H9 (cell line): Measurements from ENCODE around the gene PLAU. TPM values are rescaled to one million over a fixed set of nuclear protein-coding genes. Genes with fewer than 3 reads are reported as not detected.

ENCODE experiments used
- DNase-seq: peaks from one replicate; pipeline ENCODE4 v3.0.0-alpha.2; 2017
- H2AFZ ChIP-seq: one replicate; pipeline ENCODE4 v1.6.1; 2013; ENCODE audit warnings: mild to moderate bottlenecking, low read length, control low read depth, moderate library complexity
- H2AK5ac ChIP-seq: 2 replicates; pipeline ENCODE4 v1.6.1; 2013; ENCODE audit warnings: low read length, control low read depth, mixed read lengths; ENCODE audit not compliant: insufficient read length
- H2BK120ac ChIP-seq: one replicate; pipeline ENCODE4 v1.6.1; 2013; ENCODE audit warnings: low read depth, mild to moderate bottlenecking, low read length, control low read depth, inconsistent platforms; ENCODE audit not compliant: poor library complexity, severe bottlenecking
- H2BK12ac ChIP-seq: 2 replicates; pipeline ENCODE4 v1.6.1; 2013; ENCODE audit warnings: low read length, control low read depth, mixed read lengths, low read depth; ENCODE audit not compliant: insufficient read length
- H2BK15ac ChIP-seq: 2 replicates; pipeline ENCODE4 v1.6.1; 2013; ENCODE audit warnings: low read depth, low read length, control low read depth
- H2BK20ac ChIP-seq: one replicate; pipeline ENCODE4 v1.6.1; 2013; ENCODE audit warnings: low read depth, mild to moderate bottlenecking, low read length, control low read depth, inconsistent platforms; ENCODE audit not compliant: poor library complexity, severe bottlenecking
- H2BK5ac ChIP-seq: 2 replicates; pipeline ENCODE4 v1.6.1; 2013; ENCODE audit warnings: low read length, control low read depth, mixed read lengths; ENCODE audit not compliant: insufficient read length
- H3K14ac ChIP-seq: 2 replicates; pipeline ENCODE4 v1.6.1; 2013; ENCODE audit warnings: low read length, control low read depth; ENCODE audit not compliant: insufficient read depth
- H3K18ac ChIP-seq: 2 replicates; pipeline ENCODE4 v1.6.1; 2013; ENCODE audit warnings: low read depth, mild to moderate bottlenecking, mixed read lengths, low read length, control low read depth; ENCODE audit not compliant: insufficient read length
- H3K23ac ChIP-seq: 2 replicates; pipeline ENCODE4 v1.6.1; 2013; ENCODE audit warnings: low read length, control low read depth, mixed read lengths, low read depth; ENCODE audit not compliant: insufficient read length
- H3K23me2 ChIP-seq: 2 replicates; pipeline ENCODE4 v1.6.1; 2013; ENCODE audit warnings: low read depth, mild to moderate bottlenecking, mixed read lengths, low read length, control low read depth; ENCODE audit not compliant: insufficient read length, poor library complexity, severe bottlenecking
- H3K27ac ChIP-seq: 2 replicates; pipeline ENCODE4 v1.5.1; 2013; ENCODE audit warnings: low read length, control low read depth, mixed read lengths, low read depth; ENCODE audit not compliant: insufficient read length
- H3K27me3 ChIP-seq: 2 replicates; pipeline ENCODE4 v1.6.1; 2013; ENCODE audit warnings: low read length, control low read depth, inconsistent platforms; ENCODE audit not compliant: insufficient read depth
- H3K4ac ChIP-seq: 2 replicates; pipeline ENCODE4 v1.6.1; 2013; ENCODE audit warnings: low read depth, mild to moderate bottlenecking, control low read depth, inconsistent platforms, low read length, moderate library complexity
- H3K4me1 ChIP-seq: 2 replicates; pipeline ENCODE4 v1.6.1; 2013; ENCODE audit warnings: low read length, control low read depth, inconsistent platforms; ENCODE audit not compliant: insufficient read depth
- H3K4me2 ChIP-seq: 2 replicates; pipeline ENCODE4 v1.6.1; 2013; ENCODE audit warnings: low read length, control low read depth, mixed read lengths; ENCODE audit not compliant: insufficient read length, insufficient read depth
- H3K56ac ChIP-seq: 2 replicates; pipeline ENCODE4 v1.6.1; 2013; ENCODE audit warnings: low read depth, mild to moderate bottlenecking, mixed read lengths, low read length, control low read depth; ENCODE audit not compliant: insufficient read length
- H3K79me1 ChIP-seq: 2 replicates; pipeline ENCODE4 v1.6.1; 2013; ENCODE audit warnings: low read depth, mild to moderate bottlenecking, moderate library complexity, low read length, control low read depth, inconsistent platforms; ENCODE audit not compliant: insufficient read depth, poor library complexity, severe bottlenecking
- H3K79me2 ChIP-seq: 2 replicates; pipeline ENCODE4 v1.6.1; 2013; ENCODE audit warnings: low read length, control low read depth, inconsistent platforms; ENCODE audit not compliant: insufficient read depth
- H3K9ac ChIP-seq: 2 replicates; pipeline ENCODE4 v1.6.1; 2013; ENCODE audit warnings: low read length, control low read depth, mixed read lengths; ENCODE audit not compliant: insufficient read length; ENCODE audit errors: extremely low read depth
- H3K9me3 ChIP-seq: one replicate; pipeline ENCODE4 v1.6.1; 2013; ENCODE audit warnings: low read depth, low read length, inconsistent platforms; ENCODE audit not compliant: control insufficient read depth
- H3T11ph ChIP-seq: one replicate; pipeline ENCODE4 v1.6.1; 2013; ENCODE audit warnings: mild to moderate bottlenecking, low read length, control low read depth, inconsistent platforms
- H4K20me1 ChIP-seq: one replicate; pipeline ENCODE4 v1.6.1; 2013; ENCODE audit not compliant: control insufficient read depth, insufficient read length, insufficient read depth
- H4K5ac ChIP-seq: 2 replicates; pipeline ENCODE4 v1.6.1; 2013; ENCODE audit warnings: low read depth, mild to moderate bottlenecking, mixed read lengths, low read length, control low read depth; ENCODE audit not compliant: insufficient read length
- H4K8ac ChIP-seq: replicated peaks from 2 replicates; pipeline ENCODE4 v1.6.1; 2013; ENCODE audit warnings: low read length, control low read depth, mixed read lengths, low read depth; ENCODE audit not compliant: insufficient read length
- H4K91ac ChIP-seq: 2 replicates; pipeline ENCODE4 v1.6.1; 2013; ENCODE audit warnings: low read depth, mild to moderate bottlenecking, moderate library complexity, mixed read lengths, low read length, control low read depth; ENCODE audit not compliant: insufficient read length
- H3K27ac Mint-ChIP-seq, 3 experiments: 2 replicates in 2 of 3; 3 replicates in 1 of 3; pipeline ENCODE4 v1.8.0; 2020 to 2021; ENCODE audit warnings: mixed read lengths in 3 of 3, mild to moderate bottlenecking in 1 of 3, moderate library complexity in 1 of 3
- H3K27me3 Mint-ChIP-seq: 2 replicates; pipeline ENCODE4 v1.8.0; 2021; ENCODE audit warnings: low read depth, mild to moderate bottlenecking, moderate library complexity, mixed read lengths
- H3K36me3 Mint-ChIP-seq, 3 experiments: 2 replicates in 2 of 3; 3 replicates in 1 of 3; pipeline ENCODE4 v1.8.0; 2020 to 2021; ENCODE audit warnings: low read depth in 3 of 3, mixed read lengths in 3 of 3; ENCODE audit not compliant: insufficient read depth in 1 of 3
- H3K4me1 Mint-ChIP-seq, 2 experiments: 2 replicates each; pipeline ENCODE4 v1.8.0; 2020; ENCODE audit warnings: mixed read lengths in 2 of 2
- H3K4me3 Mint-ChIP-seq, 2 experiments: 2 replicates in 1 of 2; 3 replicates in 1 of 2; pipeline ENCODE4 v1.8.0; 2020 to 2021; ENCODE audit warnings: mild to moderate bottlenecking in 2 of 2, mixed read lengths in 2 of 2, moderate library complexity in 1 of 2
- H3K9me3 Mint-ChIP-seq, 2 experiments: 2 replicates in 1 of 2; 3 replicates in 1 of 2; pipeline ENCODE4 v1.8.0; 2020; ENCODE audit warnings: mild to moderate bottlenecking in 2 of 2, mixed read lengths in 2 of 2, moderate library complexity in 1 of 2
- CTCF ChIP-seq: fragments of 200-600 bp; sonication (generic); conservative IDR thresholded peaks from 3 replicates; pipeline ENCODE4 v1.8.0; 2021; ENCODE audit warnings: antibody characterized with exemption, mild to moderate bottlenecking
- WGBS: extraction: QIAGEN DNeasy Blood & Tissue Kit; methylation state at CpG from one replicate; pipeline ENCODE4 v1.1.7; 2013; ENCODE audit warnings: missing lambda C conversion rate, low lambda C conversion rate, mixed read lengths; ENCODE audit not compliant: insufficient read length; ENCODE audit errors: extremely low coverage; 5-methylcytosine and 5-hydroxymethylcytosine counted together
- total RNA-seq: library from RNA; stranded (reverse); gene quantifications from 2 replicates; pipeline ENCODE4 v1.2.1, GENCODE V29; 2021

Gene PLAU
- total RNA-seq, 1 experiment from 2014 or later = 15.0 TPM

GRCh38 chr10:73865107-73865458 is 45.8 kb upstream of the PLAU start:
- no peak overlapping the region for H3K18ac ChIP-seq
- Mint-ChIP-seq H3K4me1 (peaks cover 10 to 16% of the 10 kb centered on the region in 2 experiments), H3K36me3 (peaks cover 18 to 42% (median 25%) of the 10 kb centered on the region in 3 experiments; a peak in 6 of 7 replicates), H3K27me3 (no peaks in the 10 kb centered on the region), H3K9me3 (no peaks in the 10 kb centered on the region), H3K4me3 (no peak overlapping the region), H3K27ac (peak overlapping the region in 2 of 3 experiments; percentile 47 to 63; a peak in 3 of 7 replicates)
- H3K79me1 ChIP-seq = no peaks in the 10 kb centered on the region
- H3K4ac ChIP-seq = no peak overlapping the region
- H4K8ac ChIP-seq = no peak overlapping the region
- no peak overlapping the region for H2BK20ac ChIP-seq
- no peak overlapping the region for H4K5ac ChIP-seq
- H3K9ac ChIP-seq = no peak overlapping the region
- H3K23me2 ChIP-seq = no peaks in the 10 kb centered on the region
- H3K4me2 ChIP-seq = no peak overlapping the region
- no CpG with 5 or more reads among the region's 8 CpGs for WGBS
- no peaks in the 10 kb centered on the region; the same call in 1 of the 2 replicates for H3K4me1 ChIP-seq
- no peak overlapping the region for H3K27ac ChIP-seq
- H4K91ac ChIP-seq = no peak overlapping the region
- DNase-seq = no peak
- H2BK120ac ChIP-seq = no peak overlapping the region
- no peak overlapping the region for H2AFZ ChIP-seq
- no peak overlapping the region for H3K14ac ChIP-seq
- TF ChIP-seq CTCF = no peak
- H3K9me3 ChIP-seq = no peaks in the 10 kb centered on the region
- no peak overlapping the region for H2BK5ac ChIP-seq
- H3K27me3 ChIP-seq = no peaks in the 10 kb centered on the region
- no peak overlapping the region for H2BK15ac ChIP-seq
- no peaks in the 10 kb centered on the region for H4K20me1 ChIP-seq
- H3K79me2 ChIP-seq = no peaks in the 10 kb centered on the region; the same call in 1 of the 2 replicates
- H3K23ac ChIP-seq = no peak overlapping the region
- H3T11ph ChIP-seq = no peak overlapping the region
- no peak overlapping the region for H3K56ac ChIP-seq
- H2BK12ac ChIP-seq = no peak overlapping the region
- no peak overlapping the region for H2AK5ac ChIP-seq
